SK-N-SH treated with all-trans-retinoic acid at 6 μM for 48 hours (cell line): ENCODE measurements around the gene EPRS1.
"Not testable (repeated sequence)": the region's sequence is repeated elsewhere in the genome, so short reads cannot be mapped to it uniquely, and the experiment has no call there.

Experiments
- ATAC-seq: fragments of 200-7000 bp; cut with Tn5 transposase; 3 replicates; pipeline ENCODE4 v1.9.1; 2020; ENCODE audit warnings: mild to moderate bottlenecking, moderate library complexity
- ARNTL ChIP-seq: fragments of 450-650 bp; formaldehyde crosslinking; IDR thresholded peaks from 2 replicates; pipeline ENCODE4 v1.5.0; 2020; ENCODE audit warnings: low read depth, mild to moderate bottlenecking, moderate library complexity, borderline replicate concordance
- BACH2 ChIP-seq: fragments of 250-450 bp; sonication (Bioruptor Pico); IDR thresholded peaks from 2 replicates; pipeline ENCODE4 v1.9.0; 2021; ENCODE audit warnings: mild to moderate bottlenecking, borderline replicate concordance
- CSDC2 ChIP-seq: fragments of 250-450 bp; sonication (Bioruptor Pico); IDR thresholded peaks from 2 replicates; pipeline ENCODE4 v1.5.0; 2020; ENCODE audit warnings: mild to moderate bottlenecking, moderate library complexity
- CSRNP3 ChIP-seq: fragments of 250-450 bp; sonication (Bioruptor Pico); IDR thresholded peaks from 2 replicates; pipeline ENCODE4 v1.5.1; 2021; ENCODE audit warnings: mild to moderate bottlenecking, moderate library complexity
- ESRRG ChIP-seq: fragments of 250-450 bp; sonication (Bioruptor Pico); IDR thresholded peaks from 2 replicates; pipeline ENCODE4 v1.6.1; 2021; ENCODE audit warnings: mild to moderate bottlenecking
- GLIS3 ChIP-seq: fragments of 250-450 bp; sonication (Bioruptor Pico); IDR thresholded peaks from 2 replicates; pipeline ENCODE4 v1.5.0; 2020; ENCODE audit warnings: mild to moderate bottlenecking, moderate library complexity
- ISL1 ChIP-seq: fragments of 250-450 bp; sonication (Bioruptor Pico); IDR thresholded peaks from 2 replicates; pipeline ENCODE4 v2.1.2; 2022; ENCODE audit warnings: mild to moderate bottlenecking, moderate library complexity
- OSR1 ChIP-seq: fragments of 250-450 bp; sonication (Bioruptor Pico); IDR thresholded peaks from 2 replicates; pipeline ENCODE4 v1.8.0; 2022; ENCODE audit warnings: moderate library complexity, mild to moderate bottlenecking, inconsistent platforms
- PATZ1 ChIP-seq: fragments of 250-450 bp; sonication (Bioruptor Pico); IDR thresholded peaks from 2 replicates; pipeline ENCODE4 v1.8.0; 2020; ENCODE audit warnings: mild to moderate bottlenecking, moderate library complexity, borderline replicate concordance
- PPARA ChIP-seq: fragments of 250-450 bp; sonication (Bioruptor Pico); IDR thresholded peaks from 2 replicates; pipeline ENCODE4 v1.5.0; 2020; ENCODE audit warnings: mild to moderate bottlenecking, borderline replicate concordance
- RARB ChIP-seq: fragments of 250-450 bp; sonication (Bioruptor Pico); IDR thresholded peaks from 2 replicates; pipeline ENCODE4 v1.8.0; 2021; ENCODE audit warnings: mild to moderate bottlenecking, moderate library complexity
- TCF4 ChIP-seq: fragments of 250-450 bp; sonication (Bioruptor Pico); IDR thresholded peaks from 2 replicates; pipeline ENCODE4 v1.8.0; 2021; ENCODE audit warnings: mild to moderate bottlenecking, moderate library complexity, borderline replicate concordance
- TOX ChIP-seq: fragments of 250-450 bp; sonication (Bioruptor Pico); IDR thresholded peaks from 2 replicates; pipeline ENCODE4 v1.8.0; 2021; ENCODE audit warnings: mild to moderate bottlenecking, moderate library complexity, borderline replicate concordance
- TSHZ2 ChIP-seq: fragments of 250-450 bp; sonication (Bioruptor Pico); IDR thresholded peaks from 2 replicates; pipeline ENCODE4 v1.5.0; 2020; ENCODE audit warnings: mild to moderate bottlenecking, moderate library complexity
- ZC3H10 ChIP-seq: fragments of 250-450 bp; sonication (Bioruptor Pico); IDR thresholded peaks from 2 replicates; pipeline ENCODE4 v1.5.1; 2021; ENCODE audit warnings: mild to moderate bottlenecking, moderate library complexity
- ZFP30 ChIP-seq: fragments of 450-650 bp; formaldehyde crosslinking; IDR thresholded peaks from 2 replicates; pipeline ENCODE4 v1.5.0; 2022; ENCODE audit warnings: mild to moderate bottlenecking, moderate library complexity
- ZNF565 ChIP-seq: fragments of 450-650 bp; formaldehyde crosslinking; conservative IDR thresholded peaks from 2 replicates; pipeline ENCODE4 v1.5.0; 2020; ENCODE audit warnings: low read depth, mild to moderate bottlenecking, moderate library complexity
- ZNF70 ChIP-seq: fragments of 450-650 bp; formaldehyde crosslinking; IDR thresholded peaks from 2 replicates; pipeline ENCODE4 v1.5.0; 2020; ENCODE audit warnings: mild to moderate bottlenecking, moderate library complexity
- ZNF8 ChIP-seq: fragments of 450-650 bp; formaldehyde crosslinking; IDR thresholded peaks from 2 replicates; pipeline ENCODE4 v1.5.0; 2020; ENCODE audit warnings: mild to moderate bottlenecking, moderate library complexity

EPRS1 gene

GRCh38 chr1:220044678-220045355, 1.5 kb downstream of the EPRS1 start (continued):
- TF ChIP-seq RARB (CRISPR knock-in tag) = no peak

GRCh38 chr1:220043646-220044045, 2.7 kb downstream of the EPRS1 start:
- no peak for TF ChIP-seq ZFP30 (CRISPR knock-in tag)
- TF ChIP-seq TCF4 = no peak
- TF ChIP-seq RARB (CRISPR knock-in tag) = no peak
- no peak for TF ChIP-seq ARNTL
- TF ChIP-seq ESRRG (CRISPR knock-in tag) = no peak
- TF ChIP-seq CSDC2 (CRISPR knock-in tag) = no peak
- no peak for ATAC-seq

- no peak for ATAC-seq
- TF ChIP-seq CSRNP3 (CRISPR knock-in tag) = no peak
- no peak for TF ChIP-seq PATZ1 (CRISPR knock-in tag)
- no peak for TF ChIP-seq GLIS3 (CRISPR knock-in tag)
Observed at GRCh38 chr1:220040028-220040596, 6.2 kb downstream of the EPRS1 start.

GRCh38 chr1:220038640-220039039, 7.7 kb downstream of the EPRS1 start:
- no peak for ATAC-seq
- TF ChIP-seq ZNF8 (CRISPR knock-in tag) (no peak), PATZ1 (CRISPR knock-in tag) (no peak), GLIS3 (CRISPR knock-in tag) (no peak), TOX (no peak)

- not testable (repeated sequence) for ATAC-seq
Observed at GRCh38 chr1:220037810-220038209, 8.5 kb downstream of the EPRS1 start.

- no peak for ATAC-seq
- TF ChIP-seq ESRRG (CRISPR knock-in tag) = no peak
- no peak for TF ChIP-seq ZNF8 (CRISPR knock-in tag)
- TF ChIP-seq CSDC2 (CRISPR knock-in tag) = no peak
- TF ChIP-seq ZNF565 (CRISPR knock-in tag) = no peak
- no peak for TF ChIP-seq PATZ1 (CRISPR knock-in tag)
- no peak for TF ChIP-seq PPARA
- TF ChIP-seq ISL1 (CRISPR knock-in tag) = no peak
- TF ChIP-seq TSHZ2 (CRISPR knock-in tag) = no peak
- no peak for TF ChIP-seq OSR1 (CRISPR knock-in tag)
- TF ChIP-seq BACH2 = no peak
- TF ChIP-seq ZC3H10 = no peak
- no peak for TF ChIP-seq CSRNP3 (CRISPR knock-in tag)
- no peak for TF ChIP-seq ZNF70 (CRISPR knock-in tag)
- TF ChIP-seq GLIS3 (CRISPR knock-in tag) = no peak
Observed at GRCh38 chr1:220032911-220033310, 13.4 kb downstream of the EPRS1 start.
